ENCODE measurements around the gene MEGF8. TPM values are rescaled to one million over a fixed set of nuclear protein-coding genes. Genes with fewer than 3 reads are reported as not detected.

Gene MEGF8
- total RNA-seq, 3 donors from 2014 or later (not counting 1 experiment from before 2014, with no cell fraction given) = 8.1 to 11.3 (median 10.5) TPM

GRCh38 chr19:42295831-42296525 lies 29.5 kb upstream of the MEGF8 start:
- Mint-ChIP-seq H3K36me3 (no peaks in the 10 kb centered on the region), H3K9me3 (no peaks in the 10 kb centered on the region), H3K27me3 (ENCODE audit: low read depth in 2 of 2) (no peaks in the 10 kb centered on the region), H3K27ac (no peak overlapping the region), H3K4me3 (no peak overlapping the region), H3K4me1 (peaks cover 0 to 12% of the 10 kb centered on the region in 2 donors)
- Histone ChIP-seq H3K27me3 (ENCODE audit: control insufficient read depth, insufficient read depth, low read length) (no peaks in the 10 kb centered on the region), H3K4me1 (ENCODE audit: control insufficient read depth, insufficient read depth, low read length) (no peaks in the 10 kb centered on the region), H3K4me3 (ENCODE audit: low read length) (no peak overlapping the region), H3K36me3 (ENCODE audit: control insufficient read depth, insufficient read depth, low read length) (peaks cover 26% of the 10 kb centered on the region), H3K27ac (ENCODE audit: low read length) (no peak overlapping the region), H3K9me3 (ENCODE audit: control insufficient read depth, insufficient read depth, low read length) (no peaks in the 10 kb centered on the region)
- 85% methylated on average over 6 of the region's 6 CpGs for WGBS (ENCODE audit: insufficient coverage)
- peak; percentile 92 for TF ChIP-seq CTCF (IDR thresholded peaks at IDR 0.05)
- DNase-seq = peak; percentile 90 to 91
- ATAC-seq = peak; percentile 90 to 98 (median 90)
- intact Hi-C loops (cut with micrococcal nuclease) = loop anchor here (1.0 to 5.0 kb wide), 3 partner anchors 119 to 188 kb away; no protein-coding TSS in a partner anchor

- peaks cover 16% of the 10 kb centered on the region for H3K36me3 ChIP-seq (ENCODE audit: control insufficient read depth, insufficient read depth, low read length)
- H3K36me3 Mint-ChIP-seq = no peaks in the 10 kb centered on the region
- intact Hi-C loops (cut with micrococcal nuclease) = loop anchor here (5.0 kb wide), 1 partner anchor 120 kb away; no protein-coding TSS in a partner anchor
- no peaks in the 10 kb centered on the region for H3K9me3 Mint-ChIP-seq
- ATAC-seq (no peak), DNase-seq (no peak)
- WGBS (ENCODE audit: insufficient coverage) = 97% methylated on average over 13 of the region's 15 CpGs
- H3K4me3 Mint-ChIP-seq = no peak overlapping the region
- H3K4me1 ChIP-seq (ENCODE audit: control insufficient read depth, insufficient read depth, low read length) = peaks cover 6% of the 10 kb centered on the region
- no peaks in the 10 kb centered on the region for H3K27me3 Mint-ChIP-seq (ENCODE audit: low read depth in 2 of 2)
- no peaks in the 10 kb centered on the region for H3K27me3 ChIP-seq (ENCODE audit: control insufficient read depth, insufficient read depth, low read length)
- H3K27ac Mint-ChIP-seq = no peak overlapping the region
- no peak for TF ChIP-seq CTCF (IDR thresholded peaks at IDR 0.05)
- peaks cover 2 to 4% of the 10 kb centered on the region in 2 donors for H3K4me1 Mint-ChIP-seq
- H3K9me3 ChIP-seq (ENCODE audit: control insufficient read depth, insufficient read depth, low read length) = no peaks in the 10 kb centered on the region
- H3K27ac ChIP-seq (ENCODE audit: low read length) = no peak overlapping the region
- H3K4me3 ChIP-seq (ENCODE audit: low read length) = no peak overlapping the region
Measured at GRCh38 chr19:42297039-42297438, 28.4 kb upstream of the MEGF8 start.

GRCh38 chr19:42301646-42302203 lies 23.7 kb upstream of the MEGF8 start, which contains the start of gene PRR19:
TSS of gene PRR19 (plus strand) at chr19:42302132. CDS start at chr19:42309585, 7,453 bp downstream.
- Mint-ChIP-seq H3K4me1 (peaks cover 12 to 20% of the 10 kb centered on the region in 2 donors), H3K9me3 (no peaks in the 10 kb centered on the region), H3K4me3 (peak within 1 kb of the TSS; percentile 79), H3K36me3 (no peaks in the 10 kb centered on the region), H3K27me3 (ENCODE audit: low read depth in 2 of 2) (peaks cover 0 to 3% of the 10 kb centered on the region in 2 donors), H3K27ac (peak within 1 kb of the TSS in 1 of 2 donors; percentile 74)
- H3K36me3 ChIP-seq (ENCODE audit: control insufficient read depth, insufficient read depth, low read length) = no peaks in the 10 kb centered on the region
- intact Hi-C loops (cut with micrococcal nuclease) = loop anchor here (2.0 kb wide), 1 partner anchor 23 kb away; the partner anchor contains the start of gene MEGF8
- 8% methylated on average over 21 of the region's 21 CpGs for WGBS (ENCODE audit: insufficient coverage)
- H3K4me3 ChIP-seq (ENCODE audit: low read length) = peak within 1 kb of the TSS; percentile 64
- no peaks in the 10 kb centered on the region for H3K27me3 ChIP-seq (ENCODE audit: control insufficient read depth, insufficient read depth, low read length)
- H3K9me3 ChIP-seq (ENCODE audit: control insufficient read depth, insufficient read depth, low read length) = no peaks in the 10 kb centered on the region
- H3K27ac ChIP-seq (ENCODE audit: low read length) = peak within 1 kb of the TSS; percentile 22
- DNase-seq = peak in 1 of 2 donors; percentile 49
- peak in 1 of 3 donors; percentile 5 for ATAC-seq
- no peak for TF ChIP-seq CTCF (IDR thresholded peaks at IDR 0.05)
- peaks cover 17% of the 10 kb centered on the region for H3K4me1 ChIP-seq (ENCODE audit: control insufficient read depth, insufficient read depth, low read length)
